ENCODE results near the gene CD24. TPM values are rescaled to one million over a fixed set of nuclear protein-coding genes. Genes with fewer than 3 reads are reported as not detected.

CD24 gene
- total RNA-seq, 4 donors from 2014 or later = 0.51 to 3.6 (median 1.6) TPM

DNA sequence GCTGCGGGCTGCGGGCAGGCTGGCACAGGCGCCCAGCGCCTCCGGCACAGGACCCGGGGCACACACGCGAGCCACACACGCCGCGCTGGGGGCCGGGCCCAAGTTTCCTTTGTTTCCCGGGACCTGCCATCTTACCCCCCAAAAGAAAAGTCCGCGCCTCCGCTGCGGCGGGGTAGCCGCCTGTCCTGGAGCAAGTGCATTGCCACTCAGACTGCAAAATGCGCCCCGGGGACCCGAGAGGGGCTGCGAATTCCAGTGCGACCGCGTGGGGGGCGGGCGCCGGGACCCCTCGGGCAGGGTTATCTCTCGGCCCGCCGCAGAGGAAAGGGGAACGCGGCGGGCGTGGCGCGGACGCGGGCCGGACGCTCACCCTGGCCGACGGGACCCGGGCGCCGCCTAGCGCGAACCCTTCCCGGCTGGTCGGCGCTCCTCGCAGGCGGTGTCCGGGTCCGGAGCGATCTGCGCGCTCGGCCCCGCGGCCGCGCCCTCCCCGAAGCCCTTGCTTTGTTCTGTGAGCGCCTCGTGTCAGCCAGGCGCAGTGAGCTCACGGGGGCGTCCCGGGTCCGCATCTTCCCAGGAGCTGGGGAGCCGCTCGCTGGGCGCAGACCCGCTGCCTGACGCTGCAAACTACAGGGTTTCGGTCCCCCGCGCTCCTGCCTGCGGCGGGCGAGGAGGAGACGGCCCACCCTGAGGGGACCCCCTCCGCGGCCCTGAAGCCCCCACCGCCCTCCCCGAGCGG is 639 bp upstream of the CD24 start:
- TF ChIP-seq, protein P1, sequence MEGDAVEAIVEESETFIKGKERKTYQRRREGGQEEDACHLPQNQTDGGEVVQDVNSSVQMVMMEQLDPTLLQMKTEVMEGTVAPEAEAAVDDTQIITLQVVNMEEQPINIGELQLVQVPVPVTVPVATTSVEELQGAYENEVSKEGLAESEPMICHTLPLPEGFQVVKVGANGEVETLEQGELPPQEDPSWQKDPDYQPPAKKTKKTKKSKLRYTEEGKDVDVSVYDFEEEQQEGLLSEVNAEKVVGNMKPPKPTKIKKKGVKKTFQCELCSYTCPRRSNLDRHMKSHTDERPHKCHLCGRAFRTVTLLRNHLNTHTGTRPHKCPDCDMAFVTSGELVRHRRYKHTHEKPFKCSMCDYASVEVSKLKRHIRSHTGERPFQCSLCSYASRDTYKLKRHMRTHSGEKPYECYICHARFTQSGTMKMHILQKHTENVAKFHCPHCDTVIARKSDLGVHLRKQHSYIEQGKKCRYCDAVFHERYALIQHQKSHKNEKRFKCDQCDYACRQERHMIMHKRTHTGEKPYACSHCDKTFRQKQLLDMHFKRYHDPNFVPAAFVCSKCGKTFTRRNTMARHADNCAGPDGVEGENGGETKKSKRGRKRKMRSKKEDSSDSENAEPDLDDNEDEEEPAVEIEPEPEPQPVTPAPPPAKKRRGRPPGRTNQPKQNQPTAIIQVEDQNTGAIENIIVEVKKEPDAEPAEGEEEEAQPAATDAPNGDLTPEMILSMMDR (IDR thresholded peaks at IDR 0.05; ENCODE audit: low read depth) = no peak

DNA sequence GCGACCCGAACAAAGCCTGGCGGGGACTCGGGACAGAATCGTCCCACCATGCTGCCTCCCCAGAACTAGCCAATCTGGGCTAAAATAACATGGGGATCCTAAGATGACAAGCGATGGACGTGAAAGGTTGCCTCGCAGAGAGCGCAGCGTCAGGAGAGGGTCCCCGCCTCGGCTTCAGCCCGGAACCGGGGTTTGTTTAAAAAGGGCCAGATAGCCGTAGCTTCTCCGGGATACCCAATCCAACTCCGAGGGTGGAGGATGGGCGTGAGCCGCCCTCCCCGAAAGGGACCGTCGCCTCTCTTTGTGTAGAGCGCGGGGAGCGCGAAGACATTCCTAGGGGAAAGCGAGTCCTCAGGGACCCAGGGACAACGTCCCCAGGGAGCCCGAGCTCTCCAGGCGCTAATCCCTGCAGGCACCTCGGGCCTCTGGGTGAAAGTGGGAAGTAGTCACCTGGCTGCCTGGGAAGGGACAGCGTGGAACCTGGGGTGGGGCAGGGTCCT is 643 bp downstream of the CD24 start:
- TF ChIP-seq, protein P1 (IDR thresholded peaks at IDR 0.05; ENCODE audit: low read depth) = no peak

DNA sequence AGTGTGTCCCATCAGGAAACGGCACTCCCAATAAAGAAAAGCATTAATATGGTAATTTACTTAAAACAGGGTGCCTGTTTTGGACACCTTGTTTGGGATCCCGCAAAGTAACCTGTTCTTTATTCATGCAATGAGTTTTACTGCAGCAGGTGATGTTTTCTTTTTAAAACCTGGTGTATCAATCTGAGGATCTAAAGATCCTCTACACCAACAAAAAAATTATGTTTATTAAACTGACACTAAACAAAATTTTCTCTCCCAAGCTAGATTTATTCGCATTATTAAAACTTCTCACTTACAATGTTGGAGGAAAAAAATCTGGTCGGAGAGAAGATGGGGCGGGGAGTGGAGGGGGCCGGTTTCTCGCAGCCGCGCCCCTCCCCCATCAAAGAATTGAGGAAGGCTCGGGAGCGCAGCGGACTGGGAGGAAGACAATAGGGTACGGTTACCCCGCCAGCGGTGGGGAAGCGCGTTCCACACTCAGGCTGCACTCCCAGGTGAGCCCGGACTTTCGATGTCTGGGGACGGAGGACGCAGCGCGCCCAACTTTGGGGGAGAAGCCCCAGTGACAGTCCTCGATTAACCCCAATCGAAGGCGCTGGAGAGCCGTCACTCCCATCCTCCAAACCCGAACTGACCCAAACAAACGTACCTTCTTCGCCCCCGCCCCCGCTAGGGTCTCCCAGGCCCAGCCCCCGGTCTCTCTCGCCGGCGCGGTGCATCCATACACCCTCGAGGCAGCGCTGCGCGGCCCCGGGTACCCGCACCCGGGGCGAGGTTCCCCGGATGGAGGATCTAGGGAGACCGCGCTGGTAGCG is 1.3 kb downstream of the CD24 start:
- TF ChIP-seq, protein P1 (IDR thresholded peaks at IDR 0.05; ENCODE audit: low read depth) = no peak

GRCh38 chr6:106972500-106972899 is 2.0 kb downstream of the CD24 start:
- TF ChIP-seq, protein P1 (IDR thresholded peaks at IDR 0.05; ENCODE audit: low read depth) = no peak

- TF ChIP-seq, protein P1 (IDR thresholded peaks at IDR 0.05; ENCODE audit: low read depth) = no peak
Measured at GRCh38 chr6:106967936-106968555, 6.5 kb downstream of the CD24 start.

DNA sequence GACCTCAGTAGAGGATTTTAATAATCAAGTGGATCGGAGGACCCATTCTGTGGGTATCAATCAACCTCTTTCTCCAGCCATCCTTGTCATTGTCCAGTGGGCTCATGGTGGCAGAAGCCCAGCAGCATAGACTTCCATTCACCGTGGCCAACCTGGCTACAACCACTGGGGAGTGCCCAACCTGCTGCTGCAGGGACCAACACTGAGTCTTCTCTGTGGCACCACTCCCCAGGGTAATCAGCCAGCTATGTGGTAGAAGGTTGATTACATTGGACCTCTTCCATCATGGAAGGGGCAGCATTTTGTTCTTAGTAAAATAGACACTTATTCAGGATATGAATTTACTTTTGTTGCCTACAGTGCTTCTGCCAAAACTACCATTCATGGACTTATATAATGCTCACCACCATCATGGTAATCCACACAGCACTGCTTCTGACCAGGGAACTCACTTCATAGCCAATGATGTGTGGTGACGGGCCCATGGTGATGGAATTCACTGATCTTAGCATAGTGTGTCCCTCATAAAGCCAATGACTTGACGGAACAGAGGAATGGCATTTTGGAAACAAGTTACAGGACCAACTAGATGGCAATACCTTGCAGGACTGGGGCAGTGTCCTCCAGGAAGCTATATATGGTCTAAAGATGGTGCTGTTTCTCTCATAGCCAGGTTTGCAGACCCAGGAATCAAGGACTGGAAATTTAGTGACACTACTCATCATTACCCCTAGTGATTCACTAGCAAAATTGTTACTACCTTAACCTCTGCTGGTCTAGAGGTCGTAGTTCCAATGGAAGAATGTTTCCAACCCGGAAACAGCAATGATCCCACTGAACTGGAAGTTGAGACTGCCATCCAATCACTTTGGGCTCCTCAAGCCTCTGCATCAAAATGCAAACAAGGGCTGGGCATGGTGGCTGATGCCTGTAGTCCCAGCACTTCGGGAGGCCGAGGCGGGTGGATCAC is 7.6 kb downstream of the CD24 start:
- TF ChIP-seq, protein P1 (IDR thresholded peaks at IDR 0.05; ENCODE audit: low read depth) = no peak
